HTR-8/SVneo (cell line): ENCODE data around the gene COMMD10.

Experiments used
- DNase-seq: peaks from one replicate; pipeline ENCODE4 v3.0.0; 2011; ENCODE audit warnings: low spot score, mixed read lengths; ENCODE audit not compliant: insufficient read length
- FAIRE-seq: peaks from 2 replicates; lab custom pipeline; 2011; peaks lifted over from hg19 to GRCh38; lab: Jason Lieb, UNC

Gene COMMD10

DNA sequence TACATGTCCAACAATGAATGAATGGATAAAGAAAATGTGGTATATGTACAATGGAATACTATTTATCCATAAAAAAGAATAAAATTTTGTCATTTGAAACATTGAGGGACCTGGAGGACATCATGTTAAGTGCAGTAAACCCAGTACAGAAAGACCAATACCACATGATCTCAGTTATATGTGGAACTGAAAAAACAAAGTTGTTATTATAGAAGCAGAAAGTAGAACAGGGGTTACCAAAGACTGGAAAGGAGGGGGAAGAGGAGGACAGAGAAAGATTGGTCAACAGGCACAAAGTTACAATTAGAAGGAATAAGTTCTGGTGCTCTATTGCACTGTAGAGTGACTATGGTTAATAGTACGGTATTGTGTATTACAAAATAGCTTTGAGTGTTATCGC is 256.0 kb downstream of the COMMD10 start:
- FAIRE-seq (no peak), DNase-seq (no peak)
